ENCODE measurements around the gene MERTK.

DNA sequence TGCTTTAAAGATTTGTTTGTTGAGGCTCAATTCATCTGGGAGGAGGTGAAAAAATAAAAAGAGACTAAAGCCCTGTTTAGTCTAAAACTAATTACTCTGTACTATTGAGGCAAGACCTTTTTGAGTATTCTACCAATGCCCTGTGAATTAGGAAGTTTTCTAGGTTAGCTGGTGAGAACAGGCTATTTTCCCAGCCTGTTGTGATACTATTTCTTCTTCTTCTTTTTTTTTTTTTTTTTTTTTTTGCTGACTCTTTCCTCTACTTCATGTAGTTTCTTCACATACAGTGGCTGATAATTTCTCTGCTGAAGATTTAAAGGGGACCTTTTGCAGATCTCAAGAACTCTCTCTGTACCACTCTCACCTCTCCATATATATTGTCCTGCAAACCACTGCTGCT, 147.8 kb downstream of the MERTK start:
- TF ChIP-seq, protein P1, sequence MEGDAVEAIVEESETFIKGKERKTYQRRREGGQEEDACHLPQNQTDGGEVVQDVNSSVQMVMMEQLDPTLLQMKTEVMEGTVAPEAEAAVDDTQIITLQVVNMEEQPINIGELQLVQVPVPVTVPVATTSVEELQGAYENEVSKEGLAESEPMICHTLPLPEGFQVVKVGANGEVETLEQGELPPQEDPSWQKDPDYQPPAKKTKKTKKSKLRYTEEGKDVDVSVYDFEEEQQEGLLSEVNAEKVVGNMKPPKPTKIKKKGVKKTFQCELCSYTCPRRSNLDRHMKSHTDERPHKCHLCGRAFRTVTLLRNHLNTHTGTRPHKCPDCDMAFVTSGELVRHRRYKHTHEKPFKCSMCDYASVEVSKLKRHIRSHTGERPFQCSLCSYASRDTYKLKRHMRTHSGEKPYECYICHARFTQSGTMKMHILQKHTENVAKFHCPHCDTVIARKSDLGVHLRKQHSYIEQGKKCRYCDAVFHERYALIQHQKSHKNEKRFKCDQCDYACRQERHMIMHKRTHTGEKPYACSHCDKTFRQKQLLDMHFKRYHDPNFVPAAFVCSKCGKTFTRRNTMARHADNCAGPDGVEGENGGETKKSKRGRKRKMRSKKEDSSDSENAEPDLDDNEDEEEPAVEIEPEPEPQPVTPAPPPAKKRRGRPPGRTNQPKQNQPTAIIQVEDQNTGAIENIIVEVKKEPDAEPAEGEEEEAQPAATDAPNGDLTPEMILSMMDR (IDR thresholded peaks at IDR 0.05): no peak
- TF ChIP-seq POLR2AphosphoS5 (IDR thresholded peaks at IDR 0.05) (no peak), POLR2A (IDR thresholded peaks at IDR 0.05) (no peak)
